ENCODE data around the gene RAB44. TPM values are rescaled to one million over a fixed set of nuclear protein-coding genes. Genes with fewer than 3 reads are reported as not detected.

The RAB44 gene
- total RNA-seq, 1 experiment from 2014 or later = not detected

GRCh38 chr6:36744304-36744673 lies 46.7 kb downstream of the RAB44 start:
- Histone ChIP-seq H3K27me3 (ENCODE audit: control insufficient read depth, insufficient read depth, low read length) (no peaks in the 10 kb centered on the region), H3K4me3 (ENCODE audit: low read depth in 2 of 2, low read length in 2 of 2) (no peak overlapping the region), H3K36me3 (ENCODE audit: control insufficient read depth, insufficient read depth, low read length) (no peaks in the 10 kb centered on the region), H3K4me1 (ENCODE audit: control insufficient read depth, insufficient read depth, low read length) (no peaks in the 10 kb centered on the region; the same call in 1 of the 2 replicates), H3K9me3 (ENCODE audit: control insufficient read depth, insufficient read depth, low read depth, low read length) (no peaks in the 10 kb centered on the region), H3K27ac (ENCODE audit: low read length) (no peak overlapping the region)
- DNase-seq (ENCODE audit: low read depth, low spot score) = no peak
- ChIA-PET CTCF (interaction anchor here (0.6 kb wide), 1 partner anchor 64 kb away, joined by 6 read pairs; no protein-coding TSS in a partner anchor), POLR2A (no interaction called here)
- no peak for TF ChIP-seq SIN3A (IDR thresholded peaks at IDR 0.05; ENCODE audit: borderline replicate concordance, insufficient read depth, low read depth, low read length)
- no peak for TF ChIP-seq TCF7L2 (IDR thresholded peaks at IDR 0.05; ENCODE audit: low read depth, low read length)
- TF ChIP-seq POLR2AphosphoS5 (IDR thresholded peaks at IDR 0.05; ENCODE audit: low read depth, low read length) = no peak
- no peak for TF ChIP-seq REST (IDR thresholded peaks at IDR 0.05; ENCODE audit: insufficient read depth in 1 of 2, low read depth in 2 of 2, low read length in 1 of 2)
- no peak for TF ChIP-seq CTCF (IDR thresholded peaks at IDR 0.05)
- no peak for ATAC-seq
- intact Hi-C loops (cut with micrococcal nuclease; ENCODE audit: unreplicated experiment) (no loop called here), in situ Hi-C loops (cut with HindIII; ENCODE audit: low pct_unique_long_range_greater_than_20kb, low sequenced_read_pairs) (no loop called here)
- BruUV-seq (replicated peaks) = no TSS peak

- Histone ChIP-seq H3K9me3 (ENCODE audit: control insufficient read depth, insufficient read depth, low read depth, low read length) (no peaks in the 10 kb centered on the region), H3K36me3 (ENCODE audit: control insufficient read depth, insufficient read depth, low read length) (no peaks in the 10 kb centered on the region), H3K27ac (ENCODE audit: low read length) (no peak overlapping the region), H3K4me1 (ENCODE audit: control insufficient read depth, insufficient read depth, low read length) (no peaks in the 10 kb centered on the region; the same call in 1 of the 2 replicates), H3K27me3 (ENCODE audit: control insufficient read depth, insufficient read depth, low read length) (no peaks in the 10 kb centered on the region), H3K4me3 (ENCODE audit: low read depth in 2 of 2, low read length in 2 of 2) (no peak overlapping the region)
- in situ Hi-C loops (cut with HindIII; ENCODE audit: low pct_unique_long_range_greater_than_20kb, low sequenced_read_pairs) = no loop called here
- BruUV-seq (replicated peaks) = no TSS peak
- POLR2A ChIA-PET = interaction anchor here (0.7 kb wide), 1 partner anchor 293 kb away, joined by 5 read pairs; no protein-coding TSS in a partner anchor
- DNase-seq (ENCODE audit: low read depth, low spot score) (no peak), ATAC-seq (no peak)
- intact Hi-C loops (cut with micrococcal nuclease; ENCODE audit: unreplicated experiment) = no loop called here
- TF ChIP-seq CTCF (IDR thresholded peaks at IDR 0.05) = no peak
- no peak for TF ChIP-seq TCF7L2 (IDR thresholded peaks at IDR 0.05; ENCODE audit: low read depth, low read length)
- no peak for TF ChIP-seq REST (IDR thresholded peaks at IDR 0.05; ENCODE audit: insufficient read depth in 1 of 2, low read depth in 2 of 2, low read length in 1 of 2)
- TF ChIP-seq SIN3A (IDR thresholded peaks at IDR 0.05; ENCODE audit: borderline replicate concordance, insufficient read depth, low read depth, low read length) = no peak
- TF ChIP-seq POLR2AphosphoS5 (IDR thresholded peaks at IDR 0.05; ENCODE audit: low read depth, low read length) = no peak
- CTCF ChIA-PET = interaction anchor here (0.5 kb wide), 1 partner anchor 65 kb away, joined by 5 read pairs; no protein-coding TSS in a partner anchor
Observed at GRCh38 chr6:36745283-36745682, 47.7 kb downstream of the RAB44 start.
